SK-N-SH treated with all-trans-retinoic acid at 6 μM for 48 hours (cell line): ENCODE results near the gene ESYT1.

Source experiments
- ATAC-seq: fragments of 200-7000 bp; cut with Tn5 transposase; 3 replicates; pipeline ENCODE4 v1.9.1; 2020; ENCODE audit warnings: mild to moderate bottlenecking, moderate library complexity
- ARNTL ChIP-seq: fragments of 450-650 bp; formaldehyde crosslinking; IDR thresholded peaks from 2 replicates; pipeline ENCODE4 v1.5.0; 2020; ENCODE audit warnings: low read depth, mild to moderate bottlenecking, moderate library complexity, borderline replicate concordance
- CSDC2 ChIP-seq: fragments of 250-450 bp; sonication (Bioruptor Pico); IDR thresholded peaks from 2 replicates; pipeline ENCODE4 v1.5.0; 2020; ENCODE audit warnings: mild to moderate bottlenecking, moderate library complexity
- ESRRG ChIP-seq: fragments of 250-450 bp; sonication (Bioruptor Pico); IDR thresholded peaks from 2 replicates; pipeline ENCODE4 v1.6.1; 2021; ENCODE audit warnings: mild to moderate bottlenecking
- GLIS3 ChIP-seq: fragments of 250-450 bp; sonication (Bioruptor Pico); IDR thresholded peaks from 2 replicates; pipeline ENCODE4 v1.5.0; 2020; ENCODE audit warnings: mild to moderate bottlenecking, moderate library complexity
- ISL1 ChIP-seq: fragments of 250-450 bp; sonication (Bioruptor Pico); IDR thresholded peaks from 2 replicates; pipeline ENCODE4 v2.1.2; 2022; ENCODE audit warnings: mild to moderate bottlenecking, moderate library complexity
- OSR1 ChIP-seq: fragments of 250-450 bp; sonication (Bioruptor Pico); IDR thresholded peaks from 2 replicates; pipeline ENCODE4 v1.8.0; 2022; ENCODE audit warnings: moderate library complexity, mild to moderate bottlenecking, inconsistent platforms
- PPARA ChIP-seq: fragments of 250-450 bp; sonication (Bioruptor Pico); IDR thresholded peaks from 2 replicates; pipeline ENCODE4 v1.5.0; 2020; ENCODE audit warnings: mild to moderate bottlenecking, borderline replicate concordance
- RARB ChIP-seq: fragments of 250-450 bp; sonication (Bioruptor Pico); IDR thresholded peaks from 2 replicates; pipeline ENCODE4 v1.8.0; 2021; ENCODE audit warnings: mild to moderate bottlenecking, moderate library complexity
- SNAI2 ChIP-seq: fragments of 250-450 bp; sonication (Bioruptor Pico); IDR thresholded peaks from 2 replicates; pipeline ENCODE4 v1.5.0; 2020; ENCODE audit warnings: mild to moderate bottlenecking, moderate library complexity
- TCF4 ChIP-seq: fragments of 250-450 bp; sonication (Bioruptor Pico); IDR thresholded peaks from 2 replicates; pipeline ENCODE4 v1.8.0; 2021; ENCODE audit warnings: mild to moderate bottlenecking, moderate library complexity, borderline replicate concordance
- TOX ChIP-seq: fragments of 250-450 bp; sonication (Bioruptor Pico); IDR thresholded peaks from 2 replicates; pipeline ENCODE4 v1.8.0; 2021; ENCODE audit warnings: mild to moderate bottlenecking, moderate library complexity, borderline replicate concordance
- ZFP3 ChIP-seq: fragments of 250-450 bp; sonication (Bioruptor Pico); IDR thresholded peaks from 2 replicates; pipeline ENCODE4 v1.5.0; 2020; ENCODE audit warnings: mild to moderate bottlenecking, moderate library complexity
- ZFP30 ChIP-seq: fragments of 450-650 bp; formaldehyde crosslinking; IDR thresholded peaks from 2 replicates; pipeline ENCODE4 v1.5.0; 2022; ENCODE audit warnings: mild to moderate bottlenecking, moderate library complexity
- ZNF565 ChIP-seq: fragments of 450-650 bp; formaldehyde crosslinking; conservative IDR thresholded peaks from 2 replicates; pipeline ENCODE4 v1.5.0; 2020; ENCODE audit warnings: low read depth, mild to moderate bottlenecking, moderate library complexity
- ZNF70 ChIP-seq: fragments of 450-650 bp; formaldehyde crosslinking; IDR thresholded peaks from 2 replicates; pipeline ENCODE4 v1.5.0; 2020; ENCODE audit warnings: mild to moderate bottlenecking, moderate library complexity
- ZNF8 ChIP-seq: fragments of 450-650 bp; formaldehyde crosslinking; IDR thresholded peaks from 2 replicates; pipeline ENCODE4 v1.5.0; 2020; ENCODE audit warnings: mild to moderate bottlenecking, moderate library complexity
- TF ChIP-seq, protein P1 (sequence below): fragments of 250-450 bp; sonication (Bioruptor Pico); IDR thresholded peaks from 2 replicates; pipeline ENCODE4 v1.5.0; 2020; ENCODE audit warnings: mild to moderate bottlenecking, moderate library complexity
- TF ChIP-seq, protein P2 (sequence below): fragments of 250-450 bp; sonication (Bioruptor Pico); IDR thresholded peaks from 2 replicates; pipeline ENCODE4 v1.8.0; 2020; ENCODE audit warnings: mild to moderate bottlenecking, moderate library complexity, borderline replicate concordance
- TF ChIP-seq, protein P3 (sequence below): fragments of 250-450 bp; sonication (Bioruptor Pico); IDR thresholded peaks from 2 replicates; pipeline ENCODE4 v1.5.1; 2021; ENCODE audit warnings: mild to moderate bottlenecking, moderate library complexity
- TF ChIP-seq, protein P4 (sequence below): fragments of 250-450 bp; sonication (Bioruptor Pico); IDR thresholded peaks from 2 replicates; pipeline ENCODE4 v1.5.1; 2020; ENCODE audit warnings: low read depth, mild to moderate bottlenecking, moderate library complexity
- TF ChIP-seq, protein P5 (sequence below): fragments of 250-450 bp; sonication (Bioruptor Pico); IDR thresholded peaks from 2 replicates; pipeline ENCODE4 v1.8.0; 2021; ENCODE audit warnings: low read depth, mild to moderate bottlenecking, moderate library complexity, borderline replicate concordance

ESYT1 gene

DNA sequence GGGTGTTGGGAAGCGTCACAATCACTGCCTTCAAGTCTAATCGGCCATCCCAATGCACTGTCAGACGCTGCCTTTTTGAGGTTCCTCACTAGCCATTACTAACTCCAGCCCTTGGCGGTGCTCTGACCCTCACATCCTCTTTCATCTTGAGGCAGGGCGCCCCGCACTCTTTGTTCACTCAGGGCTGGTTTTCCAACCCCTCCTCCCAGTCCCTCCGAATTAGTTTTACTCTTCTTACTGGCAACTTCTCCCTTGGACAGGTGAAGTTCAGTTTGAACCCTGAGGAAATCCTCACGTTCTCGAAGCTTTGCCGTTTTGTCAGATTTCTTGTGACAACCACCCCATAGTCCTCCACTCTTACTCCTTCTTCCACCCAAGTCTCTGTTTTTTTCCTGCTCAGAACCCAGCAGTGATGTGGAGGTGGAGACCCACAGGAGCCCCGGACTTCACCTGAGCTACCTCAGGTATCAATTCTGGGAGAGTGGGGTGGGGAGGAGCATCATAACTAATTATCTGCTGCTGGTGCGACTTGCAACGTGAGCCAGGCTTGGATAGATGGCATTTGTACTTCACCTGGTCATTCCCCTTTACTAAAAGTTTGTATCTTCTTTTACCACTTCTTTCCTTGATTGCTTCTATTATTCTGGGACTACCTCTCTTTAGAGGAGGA is 9.2 kb upstream of the ESYT1 start:
- ATAC-seq = peak; percentile 27
- no peak for TF ChIP-seq PPARA (CRISPR knock-in tag)
- no peak for TF ChIP-seq ISL1 (CRISPR knock-in tag)
- TF ChIP-seq ZNF70 (CRISPR knock-in tag) = no peak
- no peak for TF ChIP-seq SNAI2 (CRISPR knock-in tag)
- TF ChIP-seq, protein P1, sequence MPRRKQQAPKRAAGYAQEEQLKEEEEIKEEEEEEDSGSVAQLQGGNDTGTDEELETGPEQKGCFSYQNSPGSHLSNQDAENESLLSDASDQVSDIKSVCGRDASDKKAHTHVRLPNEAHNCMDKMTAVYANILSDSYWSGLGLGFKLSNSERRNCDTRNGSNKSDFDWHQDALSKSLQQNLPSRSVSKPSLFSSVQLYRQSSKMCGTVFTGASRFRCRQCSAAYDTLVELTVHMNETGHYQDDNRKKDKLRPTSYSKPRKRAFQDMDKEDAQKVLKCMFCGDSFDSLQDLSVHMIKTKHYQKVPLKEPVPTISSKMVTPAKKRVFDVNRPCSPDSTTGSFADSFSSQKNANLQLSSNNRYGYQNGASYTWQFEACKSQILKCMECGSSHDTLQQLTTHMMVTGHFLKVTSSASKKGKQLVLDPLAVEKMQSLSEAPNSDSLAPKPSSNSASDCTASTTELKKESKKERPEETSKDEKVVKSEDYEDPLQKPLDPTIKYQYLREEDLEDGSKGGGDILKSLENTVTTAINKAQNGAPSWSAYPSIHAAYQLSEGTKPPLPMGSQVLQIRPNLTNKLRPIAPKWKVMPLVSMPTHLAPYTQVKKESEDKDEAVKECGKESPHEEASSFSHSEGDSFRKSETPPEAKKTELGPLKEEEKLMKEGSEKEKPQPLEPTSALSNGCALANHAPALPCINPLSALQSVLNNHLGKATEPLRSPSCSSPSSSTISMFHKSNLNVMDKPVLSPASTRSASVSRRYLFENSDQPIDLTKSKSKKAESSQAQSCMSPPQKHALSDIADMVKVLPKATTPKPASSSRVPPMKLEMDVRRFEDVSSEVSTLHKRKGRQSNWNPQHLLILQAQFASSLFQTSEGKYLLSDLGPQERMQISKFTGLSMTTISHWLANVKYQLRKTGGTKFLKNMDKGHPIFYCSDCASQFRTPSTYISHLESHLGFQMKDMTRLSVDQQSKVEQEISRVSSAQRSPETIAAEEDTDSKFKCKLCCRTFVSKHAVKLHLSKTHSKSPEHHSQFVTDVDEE = no peak
- TF ChIP-seq ZNF565 (CRISPR knock-in tag) = no peak
- TF ChIP-seq, protein P2, sequence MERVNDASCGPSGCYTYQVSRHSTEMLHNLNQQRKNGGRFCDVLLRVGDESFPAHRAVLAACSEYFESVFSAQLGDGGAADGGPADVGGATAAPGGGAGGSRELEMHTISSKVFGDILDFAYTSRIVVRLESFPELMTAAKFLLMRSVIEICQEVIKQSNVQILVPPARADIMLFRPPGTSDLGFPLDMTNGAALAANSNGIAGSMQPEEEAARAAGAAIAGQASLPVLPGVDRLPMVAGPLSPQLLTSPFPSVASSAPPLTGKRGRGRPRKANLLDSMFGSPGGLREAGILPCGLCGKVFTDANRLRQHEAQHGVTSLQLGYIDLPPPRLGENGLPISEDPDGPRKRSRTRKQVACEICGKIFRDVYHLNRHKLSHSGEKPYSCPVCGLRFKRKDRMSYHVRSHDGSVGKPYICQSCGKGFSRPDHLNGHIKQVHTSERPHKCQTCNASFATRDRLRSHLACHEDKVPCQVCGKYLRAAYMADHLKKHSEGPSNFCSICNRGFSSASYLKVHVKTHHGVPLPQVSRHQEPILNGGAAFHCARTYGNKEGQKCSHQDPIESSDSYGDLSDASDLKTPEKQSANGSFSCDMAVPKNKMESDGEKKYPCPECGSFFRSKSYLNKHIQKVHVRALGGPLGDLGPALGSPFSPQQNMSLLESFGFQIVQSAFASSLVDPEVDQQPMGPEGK (CRISPR knock-in tag) = no peak
- no peak for TF ChIP-seq CSDC2 (CRISPR knock-in tag)
- TF ChIP-seq ZFP30 = no peak
- TF ChIP-seq RARB (CRISPR knock-in tag) = no peak
- no peak for TF ChIP-seq OSR1 (CRISPR knock-in tag)
- TF ChIP-seq GLIS3 (CRISPR knock-in tag) = no peak
- TF ChIP-seq, protein P3, sequence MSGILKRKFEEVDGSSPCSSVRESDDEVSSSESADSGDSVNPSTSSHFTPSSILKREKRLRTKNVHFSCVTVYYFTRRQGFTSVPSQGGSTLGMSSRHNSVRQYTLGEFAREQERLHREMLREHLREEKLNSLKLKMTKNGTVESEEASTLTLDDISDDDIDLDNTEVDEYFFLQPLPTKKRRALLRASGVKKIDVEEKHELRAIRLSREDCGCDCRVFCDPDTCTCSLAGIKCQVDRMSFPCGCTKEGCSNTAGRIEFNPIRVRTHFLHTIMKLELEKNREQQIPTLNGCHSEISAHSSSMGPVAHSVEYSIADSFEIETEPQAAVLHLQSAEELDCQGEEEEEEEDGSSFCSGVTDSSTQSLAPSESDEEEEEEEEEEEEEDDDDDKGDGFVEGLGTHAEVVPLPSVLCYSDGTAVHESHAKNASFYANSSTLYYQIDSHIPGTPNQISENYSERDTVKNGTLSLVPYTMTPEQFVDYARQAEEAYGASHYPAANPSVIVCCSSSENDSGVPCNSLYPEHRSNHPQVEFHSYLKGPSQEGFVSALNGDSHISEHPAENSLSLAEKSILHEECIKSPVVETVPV (CRISPR knock-in tag) = no peak
- TF ChIP-seq TOX (CRISPR knock-in tag) = no peak
- TF ChIP-seq ESRRG (CRISPR knock-in tag) = no peak
- TF ChIP-seq, protein P4, sequence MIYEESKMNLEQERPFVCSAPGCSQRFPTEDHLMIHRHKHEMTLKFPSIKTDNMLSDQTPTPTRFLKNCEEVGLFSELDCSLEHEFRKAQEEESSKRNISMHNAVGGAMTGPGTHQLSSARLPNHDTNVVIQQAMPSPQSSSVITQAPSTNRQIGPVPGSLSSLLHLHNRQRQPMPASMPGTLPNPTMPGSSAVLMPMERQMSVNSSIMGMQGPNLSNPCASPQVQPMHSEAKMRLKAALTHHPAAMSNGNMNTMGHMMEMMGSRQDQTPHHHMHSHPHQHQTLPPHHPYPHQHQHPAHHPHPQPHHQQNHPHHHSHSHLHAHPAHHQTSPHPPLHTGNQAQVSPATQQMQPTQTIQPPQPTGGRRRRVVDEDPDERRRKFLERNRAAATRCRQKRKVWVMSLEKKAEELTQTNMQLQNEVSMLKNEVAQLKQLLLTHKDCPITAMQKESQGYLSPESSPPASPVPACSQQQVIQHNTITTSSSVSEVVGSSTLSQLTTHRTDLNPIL (CRISPR knock-in tag) = no peak
- TF ChIP-seq, protein P5, sequence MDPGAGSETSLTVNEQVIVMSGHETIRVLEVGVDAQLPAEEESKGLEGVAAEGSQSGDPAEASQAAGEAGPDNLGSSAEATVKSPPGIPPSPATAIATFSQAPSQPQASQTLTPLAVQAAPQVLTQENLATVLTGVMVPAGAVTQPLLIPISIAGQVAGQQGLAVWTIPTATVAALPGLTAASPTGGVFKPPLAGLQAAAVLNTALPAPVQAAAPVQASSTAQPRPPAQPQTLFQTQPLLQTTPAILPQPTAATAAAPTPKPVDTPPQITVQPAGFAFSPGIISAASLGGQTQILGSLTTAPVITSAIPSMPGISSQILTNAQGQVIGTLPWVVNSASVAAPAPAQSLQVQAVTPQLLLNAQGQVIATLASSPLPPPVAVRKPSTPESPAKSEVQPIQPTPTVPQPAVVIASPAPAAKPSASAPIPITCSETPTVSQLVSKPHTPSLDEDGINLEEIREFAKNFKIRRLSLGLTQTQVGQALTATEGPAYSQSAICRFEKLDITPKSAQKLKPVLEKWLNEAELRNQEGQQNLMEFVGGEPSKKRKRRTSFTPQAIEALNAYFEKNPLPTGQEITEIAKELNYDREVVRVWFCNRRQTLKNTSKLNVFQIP (CRISPR knock-in tag) = no peak
- no peak for TF ChIP-seq TCF4 (CRISPR knock-in tag)

DNA sequence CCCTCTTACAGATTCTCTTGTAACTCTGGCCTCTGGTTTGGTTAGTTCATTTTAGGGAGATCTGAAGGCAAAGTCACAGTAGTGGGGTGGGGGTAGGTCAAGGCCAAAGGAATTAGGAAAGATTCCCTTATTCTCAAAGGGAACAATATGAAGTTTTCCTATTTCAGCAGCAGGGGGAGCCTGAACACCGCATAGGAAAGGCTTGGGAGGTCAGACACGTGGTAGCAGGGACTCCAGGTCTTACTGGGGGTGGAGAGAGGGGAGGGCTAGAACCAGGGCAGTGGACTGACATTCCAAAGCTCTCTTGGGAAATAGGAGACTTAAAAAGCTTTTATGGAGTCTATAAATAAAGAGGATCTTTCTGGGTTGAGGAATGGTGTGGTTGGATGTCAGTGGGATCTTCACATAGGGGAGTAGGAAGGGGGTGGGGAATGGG is 8.7 kb upstream of the ESYT1 start:
- ATAC-seq = peak; percentile 49
- no peak for TF ChIP-seq ARNTL
- no peak for TF ChIP-seq ZFP3
- no peak for TF ChIP-seq ZNF8 (CRISPR knock-in tag)
- no peak for TF ChIP-seq ESRRG (CRISPR knock-in tag)
- no peak for TF ChIP-seq SNAI2 (CRISPR knock-in tag)
- TF ChIP-seq, protein P5 (CRISPR knock-in tag) = no peak
